Kidney epithelial cell (primary cell): Measurements from ENCODE around the gene LRRC56. TPM values are rescaled to one million over a fixed set of nuclear protein-coding genes. Genes with fewer than 3 reads are reported as not detected.

Source experiments
- DNase-seq: peaks from one replicate; pipeline ENCODE4 v3.0.0-alpha.2; 2010; ENCODE audit warnings: low read depth
- H3K27me3 ChIP-seq: 2 replicates; pipeline ENCODE4 v1.6.0; 2011; ENCODE audit warnings: low read length; ENCODE audit not compliant: control insufficient read depth, insufficient read depth
- H3K36me3 ChIP-seq: 2 replicates; pipeline ENCODE4 v1.5.1; 2011; ENCODE audit warnings: low read length; ENCODE audit not compliant: control insufficient read depth, insufficient read depth
- H3K4me3 ChIP-seq: 2 replicates; pipeline ENCODE4 v1.5.1; 2011; ENCODE audit warnings: low read depth, mild to moderate bottlenecking, control low read depth, low read length
- CTCF ChIP-seq: IDR thresholded peaks from 2 replicates; pipeline ENCODE4 v1.5.1; 2011; ENCODE audit warnings: mild to moderate bottlenecking, moderate library complexity, low read length, control low read depth, inconsistent platforms; ENCODE audit not compliant: insufficient read depth, poor library complexity, severe bottlenecking
- total RNA-seq: library from RNA; depleted of rRNA; stranded (reverse); fragments of >200 nt; gene quantifications from 2 replicates; pipeline ENCODE4 v1.2.3, GENCODE V29; 2015

The LRRC56 gene
- total RNA-seq, 1 donor from 2014 or later: 1.6 TPM

- no peak for TF ChIP-seq CTCF
- peak overlapping the region; percentile 71 for H3K4me3 ChIP-seq
- no peaks in the 10 kb centered on the region for H3K27me3 ChIP-seq
- H3K36me3 ChIP-seq: peaks cover 1% of the 10 kb centered on the region
- no peak for DNase-seq
These were observed 37.4 kb downstream of the LRRC56 start for GRCh38 chr11:574632-575312.

- no peak for TF ChIP-seq CTCF
- no peak for DNase-seq
- peaks cover 1% of the 10 kb centered on the region for H3K36me3 ChIP-seq
- peak overlapping the region; percentile 71 for H3K4me3 ChIP-seq
- no peaks in the 10 kb centered on the region for H3K27me3 ChIP-seq
These were observed 38.1 kb downstream of the LRRC56 start for GRCh38 chr11:575313-575995.

GRCh38 chr11:575996-576768 lies 38.9 kb downstream of the LRRC56 start, which contains the start of gene PHRF1:
Gene PHRF1, plus strand, starts transcription at chr11:576470. Its CDS starts 5,043 bp downstream, at chr11:581513.
- H3K4me3 ChIP-seq: peak within 1 kb of the TSS; percentile 75
- TF ChIP-seq CTCF: no peak
- H3K36me3 ChIP-seq: peaks cover 1% of the 10 kb centered on the region
- DNase-seq: peak; percentile 56
- no peaks in the 10 kb centered on the region for H3K27me3 ChIP-seq

GRCh38 chr11:576811-577610 lies 39.7 kb downstream of the LRRC56 start:
- DNase-seq: no peak
- TF ChIP-seq CTCF: no peak
- no peaks in the 10 kb centered on the region for H3K27me3 ChIP-seq
- H3K36me3 ChIP-seq: peaks cover 1% of the 10 kb centered on the region
- peak overlapping the region; percentile 75 for H3K4me3 ChIP-seq

GRCh38 chr11:577611-577894 lies 40.2 kb downstream of the LRRC56 start:
- H3K27me3 ChIP-seq: no peaks in the 10 kb centered on the region
- TF ChIP-seq CTCF: no peak
- peak overlapping the region; percentile 75 for H3K4me3 ChIP-seq
- DNase-seq: no peak
- H3K36me3 ChIP-seq: peaks cover 1% of the 10 kb centered on the region
